ENCODE measurements around the gene NRL.

NRL gene

DNA sequence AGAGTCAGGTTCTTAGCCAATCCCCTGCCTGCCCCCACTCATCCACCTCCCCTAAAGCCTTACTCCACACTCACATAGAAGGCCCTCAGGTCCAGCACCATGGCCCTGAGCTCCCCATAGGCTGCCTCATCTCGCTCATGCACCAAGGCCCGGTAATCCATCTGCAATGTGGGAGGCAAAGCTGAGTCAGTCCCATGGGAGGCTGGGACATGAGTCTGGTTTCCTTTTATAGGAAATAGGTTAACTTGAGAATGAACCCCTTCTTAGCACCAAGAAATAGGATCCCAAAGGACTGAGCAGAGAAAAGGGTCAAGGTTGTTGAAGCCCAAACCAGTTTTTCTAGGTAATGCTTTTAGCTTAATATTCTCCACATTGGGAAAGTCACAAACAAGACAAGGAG is 28.8 kb upstream of the NRL start:
- DNase-seq = no peak

DNA sequence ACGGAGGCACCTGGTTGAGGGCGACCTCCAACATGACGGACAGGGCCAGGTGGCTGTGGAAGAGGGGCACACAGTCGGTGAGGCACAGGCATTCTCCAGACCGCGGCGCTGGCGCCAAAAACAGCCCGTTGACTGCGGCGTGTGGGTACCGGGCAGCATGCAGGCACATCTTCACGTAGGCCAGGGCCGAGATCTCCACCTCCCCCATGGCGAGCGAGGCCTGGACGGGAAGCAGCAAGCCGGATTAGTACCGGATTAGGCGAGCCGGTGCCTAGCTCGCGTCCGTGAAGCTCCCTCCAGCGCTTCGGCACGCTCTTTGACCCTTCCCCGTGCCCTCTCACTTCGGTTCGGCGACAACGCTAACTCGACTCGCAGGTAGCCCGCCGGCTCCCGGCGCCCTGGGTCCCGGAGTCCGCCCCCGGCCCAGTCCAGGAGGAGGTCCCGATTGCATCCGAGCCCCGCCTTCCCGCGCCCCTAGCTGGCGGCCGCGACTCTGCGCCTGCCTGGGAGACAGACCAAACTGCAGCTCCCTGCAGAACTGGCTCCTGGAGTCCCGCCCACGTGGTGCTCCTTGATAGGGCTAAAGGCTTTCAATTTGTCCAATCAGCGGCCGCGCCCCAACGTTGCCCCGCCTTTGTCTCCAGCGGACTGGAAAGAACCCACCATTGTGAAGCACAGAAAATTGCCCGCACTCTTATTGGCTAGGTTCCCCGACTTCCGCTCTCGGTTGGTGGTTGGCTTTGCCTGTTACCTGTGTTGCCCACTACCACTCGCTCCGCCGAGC is 26.5 kb upstream of the NRL start, which contains the start of gene EMC9:
TSS of gene EMC9 (minus strand) at position 495 of the 784 bp plus-strand sequence. CDS start at position 208, 287 bp downstream.
- peak; percentile 100 for DNase-seq

DNA sequence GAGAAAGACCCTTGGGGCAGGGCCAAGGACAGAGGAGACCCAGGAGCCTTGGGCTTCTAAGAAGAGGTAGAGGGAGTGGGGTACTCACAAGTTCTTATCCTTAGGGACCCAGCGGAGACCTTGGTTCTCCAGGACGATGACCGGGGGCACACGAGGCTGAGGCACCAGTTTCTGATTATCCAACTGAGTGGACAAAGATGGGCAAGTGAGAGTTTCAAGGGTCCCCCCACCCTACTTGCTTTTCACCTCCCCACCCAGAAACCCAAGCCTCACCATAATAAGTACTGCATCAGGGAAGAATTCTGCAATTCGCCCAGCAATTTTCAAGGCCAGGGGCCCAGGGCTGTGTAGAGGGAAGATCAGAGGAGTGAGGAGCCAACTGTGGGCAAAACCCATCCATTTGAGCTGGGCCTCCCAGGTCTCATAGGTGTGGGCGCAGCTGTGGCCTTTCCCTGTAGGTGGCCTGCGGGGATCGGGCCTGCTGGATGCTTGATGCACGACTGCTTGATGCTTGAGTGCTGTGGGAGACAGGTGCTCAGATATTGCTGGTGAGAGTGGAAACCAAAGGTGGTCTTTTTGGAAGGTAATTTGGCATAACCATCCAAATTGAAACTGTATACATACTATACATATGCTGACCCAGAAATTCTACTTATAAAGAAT is 24.7 kb upstream of the NRL start:
- DNase-seq = no peak

DNA sequence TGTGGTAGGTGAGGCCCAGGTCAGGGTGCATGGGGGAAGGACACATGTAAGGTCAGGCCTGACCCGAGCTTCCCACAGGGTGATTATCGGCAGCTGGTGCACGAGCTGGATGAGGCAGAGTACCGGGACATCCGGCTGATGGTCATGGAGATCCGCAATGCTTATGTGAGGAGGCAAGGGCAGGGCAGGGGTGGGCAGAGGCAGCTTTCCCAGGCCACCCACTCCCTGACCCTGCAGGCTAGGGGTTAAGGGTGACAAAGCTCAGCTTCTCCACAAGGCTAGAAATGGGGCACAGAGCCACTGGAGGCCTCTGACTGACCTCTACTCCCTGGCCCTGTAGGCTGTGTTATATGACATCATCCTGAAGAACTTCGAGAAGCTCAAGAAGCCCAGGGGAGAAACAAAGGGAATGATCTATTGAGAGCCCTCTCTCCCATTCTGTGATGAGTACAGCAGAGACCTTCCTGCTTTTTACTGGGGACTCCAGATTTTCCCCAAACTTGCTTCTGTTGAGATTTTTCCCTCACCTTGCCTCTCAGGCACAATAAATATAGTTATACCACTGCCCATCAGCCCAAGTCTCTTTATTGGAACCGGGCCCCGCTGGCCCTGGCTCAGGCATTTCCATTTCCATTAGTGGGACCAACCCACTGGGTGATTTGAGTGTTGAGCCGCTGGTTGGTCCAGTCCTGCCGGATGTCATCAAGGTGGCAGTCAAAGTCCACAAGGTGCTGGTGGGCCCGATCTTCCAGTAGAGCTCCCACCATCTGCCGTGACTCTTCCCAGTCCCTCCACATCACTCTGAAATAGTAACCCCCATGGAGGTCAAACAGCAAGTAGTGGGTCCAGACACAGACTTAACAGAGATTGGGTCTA is 23.9 kb upstream of the NRL start:
- no peak for DNase-seq

DNA sequence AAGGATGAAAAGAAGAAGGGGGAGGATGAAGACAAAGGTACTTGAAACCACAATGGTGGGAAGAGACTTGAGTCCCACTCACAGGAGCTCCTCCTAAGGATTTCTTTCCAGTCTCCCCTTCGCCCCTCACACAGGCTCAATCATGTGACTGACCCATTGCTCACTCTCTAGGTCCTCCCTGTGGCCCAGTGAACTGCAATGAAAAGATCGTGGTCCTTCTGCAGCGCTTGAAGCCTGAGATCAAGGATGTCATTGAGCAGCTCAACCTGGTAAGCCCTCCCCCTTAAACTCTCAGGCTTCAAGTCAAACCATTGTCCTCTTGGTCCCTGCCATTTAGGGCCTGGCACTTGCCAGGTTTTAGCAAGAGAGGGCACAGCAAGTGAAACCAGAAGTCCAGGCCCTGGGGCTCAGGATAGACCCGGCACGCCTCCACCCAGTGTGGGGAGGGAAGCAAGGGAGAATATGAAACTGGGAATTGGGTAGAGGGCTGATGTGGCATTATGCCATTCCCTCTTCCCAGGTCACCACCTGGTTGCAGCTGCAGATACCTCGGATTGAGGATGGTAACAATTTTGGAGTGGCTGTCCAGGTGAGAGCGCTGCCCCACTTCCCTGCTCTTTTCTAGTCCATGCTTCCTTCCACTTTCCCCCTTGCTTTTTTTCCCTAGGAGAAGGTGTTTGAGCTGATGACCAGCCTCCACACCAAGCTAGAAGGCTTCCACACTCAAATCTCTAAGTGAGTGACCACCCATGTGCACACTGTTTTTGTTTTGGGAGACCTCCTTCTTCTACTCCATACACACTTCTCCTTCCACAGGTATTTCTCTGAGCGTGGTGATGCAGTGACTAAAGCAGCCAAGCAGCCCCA is 23.0 kb upstream of the NRL start:
- no peak for DNase-seq

DNA sequence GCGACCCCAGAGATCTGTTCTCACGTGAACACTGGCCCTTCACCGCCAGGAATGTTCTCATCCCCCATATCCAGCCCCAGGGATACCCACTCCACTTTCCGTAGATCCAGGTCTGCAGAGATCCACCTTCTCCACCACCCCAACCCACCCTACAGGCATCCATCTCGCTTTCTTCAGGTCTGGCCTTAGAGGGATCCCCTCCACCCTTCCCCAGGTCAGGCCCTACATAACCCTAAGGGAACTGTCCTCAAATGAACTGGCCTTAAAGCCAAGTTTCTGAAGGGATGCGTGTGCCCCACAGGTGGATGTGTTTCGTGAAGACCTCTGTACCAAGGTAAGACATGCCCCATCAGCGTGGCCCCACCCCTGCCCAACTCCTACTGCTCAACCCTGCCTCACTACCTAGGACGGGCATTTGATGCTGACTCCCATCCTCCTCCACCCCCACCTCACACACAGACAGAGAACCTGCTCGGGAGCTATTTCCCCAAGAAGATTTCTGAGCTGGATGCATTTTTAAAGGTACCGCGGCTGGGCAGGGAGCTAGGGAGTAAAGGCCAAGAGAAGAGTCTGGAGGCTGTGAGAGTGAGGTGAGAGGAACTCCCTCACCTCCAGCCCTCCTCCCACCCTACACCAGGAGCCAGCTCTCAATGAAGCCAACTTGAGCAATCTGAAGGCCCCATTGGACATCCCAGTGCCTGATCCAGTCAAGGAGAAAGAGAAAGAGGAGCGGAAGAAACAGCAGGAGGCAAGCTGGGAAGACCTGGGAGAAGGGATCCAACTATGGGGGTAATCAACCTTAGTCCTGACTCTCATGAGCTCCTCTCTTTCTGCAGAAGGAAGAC is 22.2 kb upstream of the NRL start:
- no peak for DNase-seq

DNA sequence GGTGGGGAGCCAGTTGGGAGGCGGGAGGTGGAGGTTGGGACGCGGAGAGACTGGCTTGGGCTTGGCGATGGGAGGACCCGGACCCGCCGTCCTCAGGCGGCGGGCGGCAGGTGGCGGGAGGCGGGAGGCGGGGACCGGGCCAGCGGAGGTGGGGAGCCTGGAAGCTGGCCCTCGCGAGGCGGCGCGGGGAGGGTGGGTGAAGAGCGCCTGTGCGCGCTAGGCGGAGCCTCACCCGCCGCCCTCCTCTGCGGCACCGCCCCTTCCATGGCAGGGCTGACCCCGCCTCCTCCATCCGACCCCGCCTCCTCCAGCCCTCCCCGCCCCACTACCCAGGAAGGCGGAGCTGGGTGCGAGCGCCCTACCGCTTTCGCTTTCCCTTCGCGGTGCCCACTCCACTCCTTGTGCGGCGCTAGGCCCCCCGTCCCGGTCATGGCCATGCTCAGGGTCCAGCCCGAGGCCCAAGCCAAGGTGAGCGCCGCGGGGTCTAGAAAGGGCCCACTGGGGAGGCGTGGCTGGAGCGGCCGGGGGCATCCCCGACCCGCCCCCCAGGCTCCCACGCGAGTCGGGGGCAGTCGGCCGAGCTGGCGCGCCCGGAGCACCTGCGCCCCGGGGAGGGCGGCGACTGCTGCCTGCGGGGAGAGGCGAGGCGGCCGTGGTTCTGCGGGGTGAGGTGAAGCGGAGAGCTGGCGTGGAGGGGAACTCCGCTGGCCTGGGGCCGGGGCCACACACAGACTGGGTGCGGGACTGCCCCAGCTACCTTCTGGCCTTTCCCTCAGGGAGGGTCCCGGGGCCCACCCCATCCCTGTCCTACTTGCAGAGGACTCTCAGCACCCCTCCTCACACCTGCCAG is 21.3 kb upstream of the NRL start, which contains the start of gene PSME1:
TSS of gene PSME1 (plus strand) at position 361 of the 850 bp plus-strand sequence. CDS start at position 430, 69 bp downstream.
- peak; percentile 93 for DNase-seq

DNA sequence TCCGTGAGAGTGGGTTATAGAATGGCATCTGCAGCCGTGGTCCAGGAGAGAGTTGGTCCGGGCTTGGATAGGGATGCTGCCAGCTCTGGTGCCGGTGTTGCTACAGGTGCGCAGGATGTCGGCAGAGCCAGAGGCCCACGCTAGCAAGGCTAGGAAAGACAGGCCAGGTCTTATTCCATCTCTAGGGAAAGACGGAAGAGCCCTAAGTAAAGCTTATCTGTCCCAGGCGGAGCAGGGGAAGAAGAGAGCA is 20.8 kb upstream of the NRL start:
- DNase-seq = no peak

DNA sequence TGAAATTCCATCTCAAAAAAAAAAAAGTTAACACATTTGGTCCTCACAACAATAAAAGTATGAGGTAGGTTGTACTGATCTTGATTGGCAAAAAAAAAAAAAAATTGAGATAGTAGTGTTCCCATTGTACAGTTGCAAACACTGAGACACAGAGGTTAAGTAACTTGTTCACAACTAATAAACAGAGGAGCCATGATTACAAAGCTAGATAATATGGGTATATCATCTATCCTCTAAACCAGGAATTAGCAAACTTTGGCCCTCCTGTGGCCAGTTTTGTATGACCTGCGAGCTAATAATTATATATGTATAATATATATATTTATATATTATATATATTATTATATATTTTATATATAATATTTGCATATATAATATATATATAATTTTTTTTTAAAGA is 19.0 kb upstream of the NRL start:
- no peak for DNase-seq

DNA sequence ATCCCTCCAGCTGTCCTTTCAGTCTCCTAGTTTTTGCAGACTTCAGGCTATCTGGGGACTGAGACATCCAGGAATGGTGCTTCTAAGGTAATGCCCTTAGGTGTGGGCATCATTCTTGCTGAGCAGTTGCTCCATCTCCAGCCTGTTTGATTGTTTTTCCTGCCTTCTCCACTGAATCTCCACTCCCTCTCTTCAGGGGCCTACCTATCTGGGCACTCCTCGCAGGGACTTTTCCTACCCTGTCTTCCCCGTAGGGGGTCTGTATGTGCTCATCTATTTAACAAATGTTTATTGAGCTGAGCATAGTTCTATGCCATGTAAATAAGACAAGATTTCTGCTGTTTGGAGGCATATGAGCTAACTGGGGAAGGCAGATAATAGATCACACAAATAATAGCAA is 18.2 kb upstream of the NRL start:
- DNase-seq = no peak

DNA sequence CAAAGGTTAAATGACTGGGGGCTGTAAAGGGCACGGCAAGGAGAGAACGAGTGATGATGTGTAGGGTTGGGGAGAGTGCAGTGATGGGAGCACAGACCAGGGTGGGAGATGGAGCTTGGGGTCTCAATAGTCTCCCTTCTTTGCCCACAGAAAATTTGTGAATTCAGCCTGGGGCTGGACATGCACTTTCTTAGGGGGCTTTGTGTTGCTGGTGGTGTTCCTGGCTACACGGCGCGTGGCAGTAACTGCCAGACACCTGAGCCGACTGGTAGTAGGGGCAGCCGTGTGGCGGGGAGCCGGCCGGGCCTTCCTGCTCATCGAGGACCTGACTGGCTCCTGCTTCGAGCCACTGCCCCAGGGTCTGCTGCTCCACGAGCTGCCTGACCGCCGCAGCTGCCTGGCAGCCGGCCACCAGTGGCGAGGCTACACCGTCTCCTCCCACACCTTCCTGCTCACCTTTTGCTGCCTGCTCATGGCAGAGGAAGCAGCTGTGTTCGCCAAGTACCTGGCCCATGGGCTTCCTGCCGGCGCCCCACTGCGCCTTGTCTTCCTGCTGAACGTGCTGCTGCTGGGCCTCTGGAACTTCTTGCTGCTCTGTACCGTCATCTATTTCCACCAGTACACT is 17.4 kb upstream of the NRL start:
- no peak for DNase-seq

DNA sequence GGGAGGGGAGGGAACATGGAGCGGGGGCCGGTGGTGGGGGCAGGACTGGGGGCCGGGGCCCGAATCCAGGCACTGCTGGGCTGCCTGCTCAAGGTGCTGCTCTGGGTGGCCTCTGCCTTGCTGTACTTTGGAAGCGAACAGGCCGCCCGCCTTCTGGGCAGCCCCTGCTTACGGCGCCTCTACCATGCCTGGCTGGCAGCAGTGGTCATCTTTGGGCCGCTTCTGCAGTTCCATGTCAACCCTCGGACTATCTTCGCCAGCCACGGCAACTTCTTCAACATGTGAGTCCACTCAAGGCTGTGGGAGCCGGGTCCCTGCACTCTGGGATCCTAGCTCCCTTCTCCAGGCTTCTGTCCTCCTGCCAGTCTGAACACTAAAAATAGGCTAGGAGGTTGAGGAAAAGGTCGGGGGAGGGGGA is 16.8 kb upstream of the NRL start:
- no peak for DNase-seq

DNA sequence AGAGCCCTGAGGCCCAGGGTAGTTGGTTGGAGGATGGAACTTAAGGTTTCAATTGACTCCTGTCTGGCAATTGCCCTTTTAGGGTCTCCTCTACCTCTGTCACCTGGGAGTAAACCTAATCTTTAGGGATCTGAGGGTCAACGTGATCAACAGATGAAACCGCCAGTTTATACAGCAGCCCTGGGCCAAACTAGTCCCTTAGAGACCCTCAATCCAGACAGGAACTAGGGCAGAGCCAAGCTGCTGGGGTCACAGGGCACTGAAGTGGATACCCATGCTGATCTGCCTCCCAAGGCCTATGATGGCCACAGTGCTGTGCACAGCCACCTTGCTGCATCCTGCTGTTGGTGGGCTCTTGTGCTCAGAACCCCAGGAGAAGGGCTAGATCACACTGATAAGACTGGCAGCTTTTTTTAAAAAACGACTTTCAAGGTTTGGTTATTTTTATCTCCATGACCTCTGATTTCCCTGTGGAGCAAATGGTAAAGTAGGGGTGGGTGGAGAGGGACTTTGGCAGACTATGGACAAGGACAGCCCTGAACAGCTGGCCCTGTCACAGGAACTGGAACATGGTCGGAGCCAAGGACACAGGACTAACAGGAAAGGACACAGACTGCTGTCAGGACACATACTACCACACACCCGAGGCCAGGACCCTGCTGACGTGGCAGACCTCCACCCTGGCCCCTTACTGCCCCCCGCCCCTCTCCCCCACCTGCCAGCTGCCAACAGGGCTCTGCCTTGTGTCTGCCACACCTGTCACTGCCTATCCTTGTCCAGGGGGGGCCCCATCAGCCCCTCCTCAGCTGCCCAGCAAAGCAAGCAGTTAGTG is 16.2 kb upstream of the NRL start:
- DNase-seq = no peak

DNA sequence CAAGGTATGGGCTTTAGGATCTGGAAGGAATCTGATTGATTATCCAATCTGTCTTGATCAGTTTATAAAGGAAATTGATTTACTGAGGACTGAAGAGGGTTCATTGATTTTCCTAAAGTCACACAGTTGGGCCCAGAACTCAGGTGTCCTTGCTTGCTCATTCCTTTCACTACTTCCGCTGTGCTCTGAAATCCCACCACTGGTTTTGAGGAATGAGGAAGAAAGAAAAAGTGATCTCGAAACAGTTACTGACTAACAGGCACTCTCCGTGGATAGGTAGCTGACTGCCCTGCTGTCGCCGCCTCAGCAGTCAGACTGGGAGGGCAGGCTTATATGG is 15.6 kb upstream of the NRL start, which contains the start of gene FITM1:
TSS of gene FITM1 (plus strand) at position 280 of the 337 bp plus-strand sequence. CDS start 905 bp downstream, outside the sequence.
- no peak for DNase-seq

DNA sequence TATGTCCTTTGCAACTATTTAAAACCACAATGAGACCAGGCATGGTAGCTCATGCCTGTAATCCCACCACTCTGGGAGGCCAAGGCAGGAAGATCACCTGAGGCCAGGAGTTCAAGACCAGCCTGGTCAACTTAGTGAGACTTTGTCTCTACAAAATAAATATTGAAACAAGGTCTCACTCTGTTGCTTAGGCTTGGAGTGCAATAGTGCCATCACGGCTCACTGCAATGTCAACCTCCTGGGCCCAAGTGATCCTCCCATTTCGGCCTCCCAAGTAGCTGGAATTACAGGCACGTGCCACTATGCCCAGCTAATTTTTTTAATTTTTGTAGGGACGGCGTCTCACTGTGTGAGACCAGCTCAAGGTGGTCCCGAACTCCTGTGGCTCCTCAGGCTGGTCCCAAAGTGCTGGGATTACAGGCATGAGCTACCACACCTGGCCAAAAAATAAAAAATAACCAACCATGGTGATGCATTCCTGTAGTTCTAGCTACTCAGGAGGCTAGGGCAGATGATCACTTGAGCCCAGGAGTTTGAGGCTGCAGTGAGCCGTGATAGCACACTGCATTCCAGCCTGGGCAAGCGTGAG is 14.8 kb upstream of the NRL start:
- no peak for DNase-seq

DNA sequence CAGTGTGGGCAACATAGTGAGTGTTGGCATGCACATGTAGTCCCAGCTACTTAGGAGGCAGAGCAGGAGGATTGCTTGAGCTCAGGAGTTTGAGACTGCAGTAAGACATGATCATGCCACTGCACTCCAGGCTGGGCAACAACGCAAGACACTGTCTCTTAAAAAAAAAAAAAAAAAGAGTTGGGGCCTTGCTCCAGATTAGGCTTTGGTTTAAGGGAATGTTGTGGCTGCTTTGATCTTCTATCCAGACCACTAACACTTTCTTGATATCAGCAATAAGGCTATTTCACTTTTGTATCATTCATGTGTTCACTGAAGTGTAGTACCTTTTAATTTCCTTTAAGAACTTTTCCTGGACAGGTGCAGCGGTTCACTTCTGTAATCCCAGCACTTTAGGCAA is 12.9 kb upstream of the NRL start:
- no peak for DNase-seq

DNA sequence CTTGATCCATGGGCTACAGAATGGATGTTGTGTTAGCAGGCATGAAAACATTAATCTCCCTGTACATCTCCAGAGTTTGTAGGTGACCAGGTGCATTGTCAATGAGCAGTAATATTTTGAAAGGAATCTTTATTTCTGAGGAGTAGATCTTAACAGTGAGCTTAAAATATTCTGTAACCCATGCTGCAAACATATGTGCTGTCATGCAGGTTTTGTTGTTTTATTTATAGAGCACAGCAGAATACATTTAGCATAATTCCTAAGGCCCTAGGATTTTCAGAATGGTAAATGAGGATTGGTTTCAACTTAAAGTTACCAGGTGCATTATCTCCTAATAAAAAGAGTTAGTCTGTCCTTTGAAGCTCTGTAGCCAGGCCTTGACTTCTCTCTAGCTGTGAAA is 12.2 kb upstream of the NRL start:
- DNase-seq = no peak

DNA sequence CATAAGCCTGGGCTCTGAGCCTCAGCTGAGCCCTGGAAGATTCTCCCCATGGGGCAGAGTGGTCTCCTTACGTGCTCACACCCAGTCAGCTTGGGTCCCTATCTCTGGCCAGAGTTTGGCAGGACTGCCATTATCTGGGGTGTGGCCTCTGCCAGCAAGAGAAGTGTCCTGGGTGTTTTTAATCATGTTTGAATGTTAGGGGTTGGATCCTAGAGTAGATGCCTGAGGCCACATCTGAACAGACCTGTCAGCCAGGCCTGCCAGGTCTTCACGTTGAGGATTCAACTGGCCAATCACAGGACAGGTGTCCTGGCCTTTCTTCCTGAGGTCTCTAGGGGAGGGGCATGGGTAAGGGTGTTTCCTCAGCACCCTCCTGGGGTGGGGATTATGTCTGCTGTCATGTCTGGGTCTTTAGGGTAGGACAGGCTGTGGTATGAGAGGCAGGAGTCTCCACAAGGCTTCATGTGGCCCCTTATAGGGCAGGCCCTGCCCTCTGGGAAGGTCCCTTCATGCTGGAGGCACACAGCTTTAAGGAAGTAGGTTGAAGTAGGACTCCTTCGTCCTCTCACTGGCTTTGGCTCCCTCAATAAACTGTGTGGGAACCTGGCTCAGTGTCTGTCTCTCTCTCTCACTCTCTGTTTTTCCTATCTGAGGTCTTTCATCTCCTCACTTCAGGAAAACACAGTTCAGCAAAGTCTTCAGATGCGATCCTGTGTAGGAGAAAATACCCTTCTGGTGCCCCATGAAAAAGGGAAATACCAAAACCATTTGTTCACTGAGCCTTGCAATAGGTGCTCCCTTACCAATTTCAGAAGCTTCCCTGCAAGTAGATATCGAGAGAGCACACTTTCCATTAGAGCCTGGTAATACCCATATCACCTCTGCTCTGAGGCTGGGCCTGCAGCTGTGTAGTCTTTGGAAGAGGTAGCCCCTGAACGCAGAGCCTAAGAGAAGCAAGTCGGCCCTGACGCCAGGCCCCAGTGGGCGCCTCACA is 9.0 kb upstream of the NRL start:
- no peak for DNase-seq

All from activated gamma-delta T cell treated with Interleukin-2 at 50 U/mL for 16 hours (primary cell).